ENCODE measurements around the gene IFT122.
A peak's percentile ranks its signal among the peaks of the same experiment; 100 is the strongest.

The IFT122 gene

GRCh38 chr3:129417326-129417725 is 22.7 kb upstream of the IFT122 start:
- no peak overlapping the region for H3K27ac ChIP-seq (ENCODE audit: low read depth, low read length)
- H3K9me3 ChIP-seq (ENCODE audit: control insufficient read depth, insufficient read depth, low read length) = no peaks in the 10 kb centered on the region
- no peaks in the 10 kb centered on the region for H3K36me3 ChIP-seq (ENCODE audit: control insufficient read depth, insufficient read depth, low read length)
- no peak overlapping the region for H3K9ac ChIP-seq (ENCODE audit: low read depth, low read length)
- no peaks in the 10 kb centered on the region for H3K27me3 ChIP-seq (ENCODE audit: control insufficient read depth, insufficient read depth, low read length)
- H3K4me1 ChIP-seq (ENCODE audit: control insufficient read depth, insufficient read depth, low read length) = 0 out of 2 replicates have a peak, but pooled peaks cover 4% of the 10 kb centered on the region
- no peak overlapping the region for H3K4me3 ChIP-seq (ENCODE audit: low read depth, low read length)

- H3K9me3 ChIP-seq (ENCODE audit: control insufficient read depth, insufficient read depth, low read length) = no peaks in the 10 kb centered on the region
- H3K27me3 ChIP-seq (ENCODE audit: control insufficient read depth, insufficient read depth, low read length) = no peaks in the 10 kb centered on the region
- H3K4me1 ChIP-seq (ENCODE audit: control insufficient read depth, insufficient read depth, low read length) = 0 out of 2 replicates have a peak, but pooled peaks cover 4% of the 10 kb centered on the region
- H3K4me3 ChIP-seq (ENCODE audit: low read depth, low read length) = no peak overlapping the region
- no peaks in the 10 kb centered on the region for H3K36me3 ChIP-seq (ENCODE audit: control insufficient read depth, insufficient read depth, low read length)
- no peak overlapping the region for H3K9ac ChIP-seq (ENCODE audit: low read depth, low read length)
- H3K27ac ChIP-seq (ENCODE audit: low read depth, low read length) = no peak overlapping the region
These were observed 21.7 kb upstream of the IFT122 start for GRCh38 chr3:129418041-129418973.

- Histone ChIP-seq H3K4me3 (ENCODE audit: low read depth, low read length) (no peak overlapping the region), H3K27ac (ENCODE audit: low read depth, low read length) (no peak overlapping the region), H3K36me3 (ENCODE audit: control insufficient read depth, insufficient read depth, low read length) (no peaks in the 10 kb centered on the region), H3K9me3 (ENCODE audit: control insufficient read depth, insufficient read depth, low read length) (no peaks in the 10 kb centered on the region), H3K9ac (ENCODE audit: low read depth, low read length) (no peak overlapping the region), H3K27me3 (ENCODE audit: control insufficient read depth, insufficient read depth, low read length) (no peaks in the 10 kb centered on the region), H3K4me1 (ENCODE audit: control insufficient read depth, insufficient read depth, low read length) (peaks cover 11% of the 10 kb centered on the region; the same call in 1 of the 2 replicates)
These were observed 20.5 kb upstream of the IFT122 start for GRCh38 chr3:129419476-129419875.

GRCh38 chr3:129421236-129421883 is 18.7 kb upstream of the IFT122 start:
- Histone ChIP-seq H3K9me3 (ENCODE audit: control insufficient read depth, insufficient read depth, low read length) (no peaks in the 10 kb centered on the region), H3K27ac (ENCODE audit: low read depth, low read length) (no peak overlapping the region), H3K4me1 (ENCODE audit: control insufficient read depth, insufficient read depth, low read length) (peaks cover 24% of the 10 kb centered on the region), H3K27me3 (ENCODE audit: control insufficient read depth, insufficient read depth, low read length) (no peaks in the 10 kb centered on the region), H3K4me3 (ENCODE audit: low read depth, low read length) (no peak overlapping the region), H3K9ac (ENCODE audit: low read depth, low read length) (no peak overlapping the region), H3K36me3 (ENCODE audit: control insufficient read depth, insufficient read depth, low read length) (no peaks in the 10 kb centered on the region)

- H3K4me3 ChIP-seq (ENCODE audit: low read depth, low read length) = no peak overlapping the region
- peaks cover 2% of the 10 kb centered on the region; the same call in 1 of the 2 replicates for H3K27me3 ChIP-seq (ENCODE audit: control insufficient read depth, insufficient read depth, low read length)
- H3K9me3 ChIP-seq (ENCODE audit: control insufficient read depth, insufficient read depth, low read length) = no peaks in the 10 kb centered on the region
- H3K4me1 ChIP-seq (ENCODE audit: control insufficient read depth, insufficient read depth, low read length) = peaks cover 24% of the 10 kb centered on the region
- no peak overlapping the region for H3K27ac ChIP-seq (ENCODE audit: low read depth, low read length)
- H3K9ac ChIP-seq (ENCODE audit: low read depth, low read length) = no peak overlapping the region
- no peaks in the 10 kb centered on the region for H3K36me3 ChIP-seq (ENCODE audit: control insufficient read depth, insufficient read depth, low read length)
These were observed 17.9 kb upstream of the IFT122 start for GRCh38 chr3:129421988-129422745.

GRCh38 chr3:129422897-129423296 is 17.1 kb upstream of the IFT122 start:
- Histone ChIP-seq H3K36me3 (ENCODE audit: control insufficient read depth, insufficient read depth, low read length) (no peaks in the 10 kb centered on the region), H3K9ac (ENCODE audit: low read depth, low read length) (no peak overlapping the region), H3K4me1 (ENCODE audit: control insufficient read depth, insufficient read depth, low read length) (peaks cover 24% of the 10 kb centered on the region), H3K9me3 (ENCODE audit: control insufficient read depth, insufficient read depth, low read length) (no peaks in the 10 kb centered on the region), H3K27ac (ENCODE audit: low read depth, low read length) (no peak overlapping the region), H3K4me3 (ENCODE audit: low read depth, low read length) (no peak overlapping the region), H3K27me3 (ENCODE audit: control insufficient read depth, insufficient read depth, low read length) (peaks cover 10% of the 10 kb centered on the region)

- Histone ChIP-seq H3K9ac (ENCODE audit: low read depth, low read length) (no peak overlapping the region), H3K36me3 (ENCODE audit: control insufficient read depth, insufficient read depth, low read length) (no peaks in the 10 kb centered on the region), H3K27me3 (ENCODE audit: control insufficient read depth, insufficient read depth, low read length) (peaks cover 13% of the 10 kb centered on the region), H3K9me3 (ENCODE audit: control insufficient read depth, insufficient read depth, low read length) (no peaks in the 10 kb centered on the region), H3K4me3 (ENCODE audit: low read depth, low read length) (no peak overlapping the region), H3K27ac (ENCODE audit: low read depth, low read length) (peak overlapping the region; percentile 74), H3K4me1 (ENCODE audit: control insufficient read depth, insufficient read depth, low read length) (peaks cover 27% of the 10 kb centered on the region)
These were observed 15.7 kb upstream of the IFT122 start for GRCh38 chr3:129424185-129424841.

GRCh38 chr3:129425213-129425612 is 14.8 kb upstream of the IFT122 start:
- H3K9ac ChIP-seq (ENCODE audit: low read depth, low read length) = no peak overlapping the region
- peaks cover 13% of the 10 kb centered on the region for H3K27me3 ChIP-seq (ENCODE audit: control insufficient read depth, insufficient read depth, low read length)
- peaks cover 35% of the 10 kb centered on the region for H3K4me1 ChIP-seq (ENCODE audit: control insufficient read depth, insufficient read depth, low read length)
- H3K36me3 ChIP-seq (ENCODE audit: control insufficient read depth, insufficient read depth, low read length) = no peaks in the 10 kb centered on the region
- no peaks in the 10 kb centered on the region for H3K9me3 ChIP-seq (ENCODE audit: control insufficient read depth, insufficient read depth, low read length)
- H3K27ac ChIP-seq (ENCODE audit: low read depth, low read length) = peak overlapping the region; percentile 74
- no peak overlapping the region; the same call in 1 of the 2 replicates for H3K4me3 ChIP-seq (ENCODE audit: low read depth, low read length)

- Histone ChIP-seq H3K9me3 (ENCODE audit: control insufficient read depth, insufficient read depth, low read length) (no peaks in the 10 kb centered on the region), H3K27ac (ENCODE audit: low read depth, low read length) (peak overlapping the region; percentile 74), H3K4me3 (ENCODE audit: low read depth, low read length) (no peak overlapping the region), H3K4me1 (ENCODE audit: control insufficient read depth, insufficient read depth, low read length) (peaks cover 35% of the 10 kb centered on the region), H3K36me3 (ENCODE audit: control insufficient read depth, insufficient read depth, low read length) (peaks cover under 1% of the 10 kb centered on the region), H3K27me3 (ENCODE audit: control insufficient read depth, insufficient read depth, low read length) (peaks cover 13% of the 10 kb centered on the region), H3K9ac (ENCODE audit: low read depth, low read length) (no peak overlapping the region)
These were observed 14.4 kb upstream of the IFT122 start for GRCh38 chr3:129425619-129426018.

- Histone ChIP-seq H3K4me1 (ENCODE audit: control insufficient read depth, insufficient read depth, low read length) (peaks cover 35% of the 10 kb centered on the region), H3K4me3 (ENCODE audit: low read depth, low read length) (peak overlapping the region; percentile 76), H3K9me3 (ENCODE audit: control insufficient read depth, insufficient read depth, low read length) (no peaks in the 10 kb centered on the region), H3K9ac (ENCODE audit: low read depth, low read length) (peak overlapping the region; percentile 22; the same call in 1 of the 2 replicates), H3K36me3 (ENCODE audit: control insufficient read depth, insufficient read depth, low read length) (peaks cover 24% of the 10 kb centered on the region), H3K27ac (ENCODE audit: low read depth, low read length) (no peak overlapping the region), H3K27me3 (ENCODE audit: control insufficient read depth, insufficient read depth, low read length) (peaks cover 13% of the 10 kb centered on the region)
These were observed 12.0 kb upstream of the IFT122 start for GRCh38 chr3:129428007-129428375.
